Naive thymus-derived CD4-positive, alpha-beta T cell (primary cell): ENCODE data around the gene COMP. TPM values are rescaled to one million over a fixed set of nuclear protein-coding genes. Genes with fewer than 3 reads are reported as not detected.

Source experiments
- ATAC-seq: fragments of 150-1000 bp; cut with Tn5 transposase; 2 replicates; pipeline ENCODE4 v1.10.0; 2021; ENCODE audit warnings: mild to moderate bottlenecking, moderate library complexity
- CTCF ChIA-PET: fragments of 350-600 bp; sonication (Branson Sonifier 250); formaldehyde crosslinking; loops from one replicate; lab custom pipeline; 2021; ENCODE audit warnings: antibody characterized with exemption; lab: Charles Lee
- POLR2A ChIA-PET: fragments of 350-600 bp; sonication (Branson Sonifier 250); formaldehyde crosslinking; loops from one replicate; lab custom pipeline; 2021; ENCODE audit warnings: antibody characterized with exemption, inconsistent platforms; lab: Charles Lee
- DNase-seq, 9 donors: peaks; one replicate each; pipeline versions ENCODE4 v3.0.0 to v3.0.0-alpha.2; 2020 to 2022; ENCODE audit warnings: mixed read lengths in 1 of 9
- H3K27ac ChIP-seq: one replicate; pipeline ENCODE4 v1.7.0; 2013; ENCODE audit warnings: mild to moderate bottlenecking, low read depth, low read length, moderate library complexity
- H3K27me3 ChIP-seq, 2 donors: one replicate each; pipeline ENCODE4 v1.7.0; 2013; ENCODE audit warnings: low read length in 2 of 2, mild to moderate bottlenecking in 2 of 2, moderate library complexity in 2 of 2; ENCODE audit not compliant: control insufficient read depth in 2 of 2, insufficient read depth in 2 of 2
- H3K36me3 ChIP-seq, 3 experiments: 1 replicate in 2 of 3; 2 replicates in 1 of 3; pipeline ENCODE4 v1.7.0; 2013; ENCODE audit warnings: low read length in 3 of 3, mild to moderate bottlenecking in 3 of 3, moderate library complexity in 1 of 3; ENCODE audit not compliant: insufficient read depth in 3 of 3, control insufficient read depth in 2 of 3
- H3K4me1 ChIP-seq, 2 donors: one replicate each; pipeline ENCODE4 v1.7.0; 2013; ENCODE audit warnings: low read length in 2 of 2, mild to moderate bottlenecking in 2 of 2, moderate library complexity in 1 of 2; ENCODE audit not compliant: control insufficient read depth in 2 of 2, insufficient read depth in 2 of 2
- H3K4me3 ChIP-seq: 2 replicates; pipeline ENCODE4 v1.7.0; 2013; ENCODE audit warnings: mild to moderate bottlenecking, low read length
- H3K9me3 ChIP-seq, 3 experiments: 1 replicate in 2 of 3; 2 replicates in 1 of 3; pipeline ENCODE4 v1.7.0; 2013; ENCODE audit warnings: low read length in 3 of 3; ENCODE audit not compliant: control insufficient read depth in 2 of 3
- H3K27ac Mint-ChIP-seq, 9 donors: one replicate each; pipeline ENCODE4 v1.8.0; 2020 to 2022; ENCODE audit warnings: mixed read lengths in 9 of 9, mild to moderate bottlenecking in 8 of 9, moderate library complexity in 5 of 9, inconsistent platforms in 2 of 9
- H3K27me3 Mint-ChIP-seq, 5 donors: one replicate each; pipeline ENCODE4 v1.8.0; 2021 to 2022; ENCODE audit warnings: mixed read lengths in 5 of 5, mild to moderate bottlenecking in 1 of 5
- H3K36me3 Mint-ChIP-seq, 5 donors: one replicate each; pipeline ENCODE4 v1.8.0; 2020 to 2022; ENCODE audit warnings: mixed read lengths in 5 of 5, mild to moderate bottlenecking in 3 of 5, inconsistent platforms in 1 of 5
- H3K4me1 Mint-ChIP-seq, 7 donors: one replicate each; pipeline ENCODE4 v1.8.0; 2020 to 2022; ENCODE audit warnings: mixed read lengths in 7 of 7, mild to moderate bottlenecking in 3 of 7, inconsistent platforms in 1 of 7
- H3K4me3 Mint-ChIP-seq, 10 donors: one replicate each; pipeline ENCODE4 v1.8.0; 2020 to 2022; ENCODE audit warnings: mild to moderate bottlenecking in 10 of 10, mixed read lengths in 10 of 10, moderate library complexity in 6 of 10, inconsistent platforms in 2 of 10
- H3K9me3 Mint-ChIP-seq, 11 donors: one replicate each; pipeline ENCODE4 v1.8.0; 2020 to 2022; ENCODE audit warnings: mixed read lengths in 11 of 11, mild to moderate bottlenecking in 4 of 11, inconsistent platforms in 1 of 11, moderate library complexity in 1 of 11
- intact Hi-C, 2 donors: fragments of 100-400 bp; cut with micrococcal nuclease; formaldehyde crosslinking; loops; one replicate each; pipeline ENCODE4 v1.15.1; 2023
- polyA plus RNA-seq, 2 donors: library from polyadenylated mRNA; unstranded; fragments of 300-500 nt; fragmentation: Illumina TruSeq; gene quantifications; one replicate each; pipeline ENCODE4 v1.2.3, GENCODE V29; 2021
- total RNA-seq, 6 experiments: library from RNA in 5 of 6; stranded (reverse) in 5 of 6; gene quantifications; 1 replicate in 5 of 6; 2 replicates in 1 of 6; pipeline ENCODE4 v1.2.3 and lab custom pipeline; 2021 to 2026

COMP gene
- total and polyA plus RNA-seq, 7 experiments from 2014 or later = not detected

DNA sequence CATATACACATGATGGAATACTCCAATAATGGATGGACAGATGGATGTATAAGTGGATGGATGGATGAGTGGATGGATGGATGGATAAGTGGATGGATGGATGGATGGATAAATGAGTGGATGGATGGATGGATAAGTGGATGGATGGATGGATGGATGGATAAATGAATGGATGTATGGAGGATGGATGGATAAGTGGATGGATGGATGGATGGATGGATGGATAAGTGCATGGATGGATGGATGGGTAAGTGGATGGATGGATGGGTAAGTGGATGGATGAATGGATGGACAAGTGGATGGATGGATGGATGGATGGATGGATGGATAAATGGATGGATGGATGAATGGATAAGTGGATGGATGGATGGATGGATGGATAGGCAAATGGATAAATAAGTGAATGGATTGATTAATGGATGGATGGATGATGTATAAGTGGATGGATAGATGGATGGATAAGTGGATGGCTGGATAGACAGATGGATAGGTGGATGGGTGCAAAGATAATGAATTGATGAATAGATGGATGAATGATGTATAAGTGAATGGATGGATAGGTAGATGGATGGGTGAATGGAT lies 8.4 kb upstream of the COMP start:
- Mint-ChIP-seq H3K36me3 (no peaks in the 10 kb centered on the region), H3K4me1 (peaks cover 0 to 1% (median 0%) of the 10 kb centered on the region in 7 donors), H3K27me3 (peaks cover 14 to 33% (median 23%) of the 10 kb centered on the region in 5 donors), H3K9me3 (peaks cover 0 to 1% (median 0%) of the 10 kb centered on the region in 11 donors), H3K4me3 (no peak overlapping the region), H3K27ac (no peak overlapping the region)
- Histone ChIP-seq H3K4me1 (no peaks in the 10 kb centered on the region), H3K9me3 (no peaks in the 10 kb centered on the region), H3K27me3 (peaks cover 0 to 3% of the 10 kb centered on the region in 2 donors), H3K27ac (no peak overlapping the region), H3K4me3 (no peak overlapping the region), H3K36me3 (no peaks in the 10 kb centered on the region)
- ChIA-PET CTCF (no interaction called here), POLR2A (no interaction called here)
- no peak for DNase-seq
- intact Hi-C loops = no loop called here
- ATAC-seq = no peak

DNA sequence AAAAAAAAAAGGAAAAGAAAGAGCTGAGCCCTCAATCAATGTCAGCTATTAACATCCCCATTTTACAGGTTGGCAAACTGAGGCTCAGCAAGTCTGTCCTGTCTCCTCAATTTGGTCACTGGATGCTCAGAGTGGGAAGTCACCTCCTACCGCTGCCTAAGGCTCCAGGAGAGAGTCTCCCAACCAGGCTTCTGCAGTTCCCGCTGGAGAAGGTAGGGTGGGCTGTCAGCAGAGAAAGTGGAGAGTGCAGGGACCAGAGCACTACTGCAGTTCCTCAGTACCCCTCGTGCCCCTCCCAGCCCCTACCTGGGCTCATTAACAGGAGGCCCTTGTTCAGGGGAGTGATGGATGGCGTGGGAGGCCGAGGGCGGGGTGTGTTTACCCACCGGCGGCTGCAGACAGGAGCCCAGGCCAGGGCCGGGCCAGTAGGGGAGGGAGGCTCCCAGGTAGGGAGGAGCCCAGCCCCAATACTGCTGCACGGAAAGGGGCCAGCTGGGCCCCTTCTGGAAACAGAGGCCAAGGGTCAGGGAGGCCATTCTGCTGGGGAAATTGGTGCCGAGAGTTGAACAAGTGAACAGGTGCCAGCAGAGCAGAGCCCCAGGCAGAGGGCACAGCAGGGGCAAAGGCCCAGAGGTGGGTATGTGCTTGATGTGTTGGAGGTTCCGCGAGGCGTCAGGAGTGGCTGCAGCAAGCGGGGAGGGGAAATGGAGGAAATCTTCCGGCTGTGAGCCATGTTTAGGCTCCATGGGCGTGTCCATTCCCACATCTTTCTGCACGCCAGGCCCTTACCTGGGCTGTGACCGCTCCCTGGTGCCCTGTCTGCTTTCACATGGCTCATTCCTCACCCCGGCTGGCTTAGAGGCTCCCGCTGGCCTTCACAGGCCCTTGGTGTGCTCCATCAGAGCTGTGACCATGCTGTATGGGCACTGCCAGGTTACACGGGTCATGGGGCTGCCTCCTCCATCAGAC lies 7.6 kb upstream of the COMP start:
- no peak overlapping the region for H3K4me3 ChIP-seq
- no peaks in the 10 kb centered on the region for H3K36me3 Mint-ChIP-seq
- no peak overlapping the region for H3K27ac ChIP-seq
- no peak overlapping the region for H3K4me3 Mint-ChIP-seq
- DNase-seq (no peak), ATAC-seq (no peak)
- peaks cover 0 to 5% (median 0%) of the 10 kb centered on the region in 7 donors for H3K4me1 Mint-ChIP-seq
- H3K27ac Mint-ChIP-seq = no peak overlapping the region
- no peaks in the 10 kb centered on the region for H3K36me3 ChIP-seq
- H3K4me1 ChIP-seq = no peaks in the 10 kb centered on the region
- H3K9me3 ChIP-seq = no peaks in the 10 kb centered on the region
- H3K9me3 Mint-ChIP-seq = peaks cover 0 to 1% (median 0%) of the 10 kb centered on the region in 11 donors
- POLR2A ChIA-PET = no interaction called here
- intact Hi-C loops = no loop called here
- peaks cover 0 to 3% of the 10 kb centered on the region in 2 donors for H3K27me3 ChIP-seq
- H3K27me3 Mint-ChIP-seq = peaks cover 19 to 35% (median 28%) of the 10 kb centered on the region in 5 donors
- CTCF ChIA-PET = no interaction called here

DNA sequence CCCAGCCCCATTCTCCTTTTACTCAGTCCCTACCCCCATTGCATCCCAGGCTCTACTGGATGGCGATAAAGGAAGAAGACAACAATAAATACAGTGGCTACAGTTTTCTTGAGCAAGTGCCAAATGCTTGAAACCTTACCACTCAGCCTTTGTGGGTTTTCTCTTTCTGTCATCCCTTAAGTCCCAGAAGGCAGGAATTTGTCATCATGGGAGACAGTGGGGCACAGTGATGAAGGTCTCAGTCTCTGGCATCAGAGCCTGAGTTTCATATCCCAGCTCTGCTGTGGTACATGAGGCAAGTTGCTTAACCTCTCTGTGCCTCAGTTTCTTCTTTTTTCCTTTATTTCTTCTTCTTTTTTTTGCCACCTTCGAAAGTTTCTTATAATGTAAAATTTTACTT lies 5.1 kb upstream of the COMP start:
- H3K36me3 Mint-ChIP-seq = no peaks in the 10 kb centered on the region
- H3K27me3 Mint-ChIP-seq = peaks cover 34 to 51% (median 38%) of the 10 kb centered on the region in 5 donors
- POLR2A ChIA-PET = no interaction called here
- intact Hi-C loops = no loop called here
- DNase-seq (no peak), ATAC-seq (no peak)
- H3K4me1 Mint-ChIP-seq = peaks cover 0 to 5% (median 0%) of the 10 kb centered on the region in 7 donors
- Histone ChIP-seq H3K4me3 (no peak overlapping the region), H3K27ac (no peak overlapping the region), H3K9me3 (no peaks in the 10 kb centered on the region), H3K27me3 (peaks cover 0 to 10% of the 10 kb centered on the region in 2 donors), H3K36me3 (no peaks in the 10 kb centered on the region), H3K4me1 (no peaks in the 10 kb centered on the region)
- no peak overlapping the region for H3K4me3 Mint-ChIP-seq
- no peak overlapping the region for H3K27ac Mint-ChIP-seq
- CTCF ChIA-PET = interaction anchor here (0.6 kb wide), 1 partner anchor 1140 kb away, joined by 4 read pairs; no protein-coding TSS in a partner anchor
- H3K9me3 Mint-ChIP-seq = peaks cover 0 to 6% (median 0%) of the 10 kb centered on the region in 11 donors

DNA sequence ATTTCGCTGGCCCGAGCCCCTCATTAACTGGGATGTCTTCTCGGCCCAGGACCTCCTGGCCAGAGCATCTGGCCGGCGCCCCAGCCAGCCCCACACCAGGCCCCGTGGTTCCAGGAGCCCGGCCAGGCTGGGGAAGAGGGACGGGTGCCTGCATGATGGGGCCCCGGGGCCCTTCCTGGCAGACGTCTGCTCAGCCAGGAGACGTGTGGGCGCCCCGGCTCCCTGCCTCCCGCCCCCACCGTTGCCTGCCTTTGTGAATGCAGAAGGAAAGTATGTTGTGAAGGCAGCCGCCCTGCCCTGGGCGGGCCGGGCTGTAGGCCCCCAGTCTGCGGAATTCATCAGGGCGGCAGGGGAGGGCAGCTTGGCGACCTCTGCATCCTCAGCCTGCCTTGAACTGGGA lies 4.4 kb upstream of the COMP start:
- ATAC-seq = no peak
- CTCF ChIA-PET = no interaction called here

DNA sequence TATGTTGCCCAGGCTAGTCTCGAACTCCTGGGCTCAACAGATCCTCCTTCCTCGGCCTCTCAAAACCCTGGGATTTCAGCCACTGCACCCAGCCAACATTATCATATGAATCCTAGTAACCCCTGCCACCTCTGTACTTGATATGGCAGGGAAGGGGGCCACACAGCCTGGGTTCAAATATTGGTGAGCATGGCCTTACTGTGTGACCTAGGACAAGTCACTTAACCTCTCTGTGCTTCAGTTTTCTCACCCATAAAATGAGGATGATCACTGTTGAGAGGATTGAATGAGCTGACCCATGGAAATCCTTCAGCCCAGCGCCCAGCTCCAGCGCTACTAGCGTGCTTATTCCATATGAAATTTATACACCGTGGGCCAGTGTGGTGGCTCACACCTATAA lies 3.6 kb upstream of the COMP start:
- H3K9me3 ChIP-seq = no peaks in the 10 kb centered on the region
- ATAC-seq = no peak
- no peak overlapping the region for H3K4me3 Mint-ChIP-seq
- no peak overlapping the region for H3K27ac ChIP-seq
- H3K36me3 ChIP-seq = no peaks in the 10 kb centered on the region
- H3K4me3 ChIP-seq = no peak overlapping the region
- H3K27me3 Mint-ChIP-seq = peaks cover 41 to 65% (median 51%) of the 10 kb centered on the region in 5 donors
- DNase-seq = no peak
- peaks cover 4 to 14% (median 7%) of the 10 kb centered on the region in 7 donors for H3K4me1 Mint-ChIP-seq
- peaks cover 0 to 6% (median 0%) of the 10 kb centered on the region in 11 donors for H3K9me3 Mint-ChIP-seq
- CTCF ChIA-PET = no interaction called here
- H3K4me1 ChIP-seq = peaks cover 0 to 8% of the 10 kb centered on the region in 2 donors
- POLR2A ChIA-PET = interaction anchor here (0.7 kb wide), 1 partner anchor 14 kb away, joined by 4 read pairs; no protein-coding TSS in a partner anchor
- no peak overlapping the region for H3K27ac Mint-ChIP-seq
- H3K27me3 ChIP-seq = peaks cover 2 to 16% of the 10 kb centered on the region in 2 donors
- intact Hi-C loops = no loop called here
- peaks cover 0 to 4% (median 0%) of the 10 kb centered on the region in 5 donors for H3K36me3 Mint-ChIP-seq

More for the DNA sequence above, 4.4 kb upstream of the COMP start:
- Histone ChIP-seq H3K27me3 (peaks cover under 1 to 12% of the 10 kb centered on the region in 2 donors), H3K9me3 (no peaks in the 10 kb centered on the region), H3K36me3 (no peaks in the 10 kb centered on the region), H3K4me1 (peaks cover 0 to 5% of the 10 kb centered on the region in 2 donors), H3K4me3 (no peak overlapping the region), H3K27ac (no peak overlapping the region)
- intact Hi-C loops = no loop called here
- POLR2A ChIA-PET = no interaction called here
- H3K4me3 Mint-ChIP-seq = no peak overlapping the region
- H3K9me3 Mint-ChIP-seq = peaks cover 0 to 6% (median 0%) of the 10 kb centered on the region in 11 donors
- peaks cover 35 to 57% (median 45%) of the 10 kb centered on the region in 5 donors for H3K27me3 Mint-ChIP-seq
- H3K4me1 Mint-ChIP-seq = peaks cover 0 to 7% (median under 1%) of the 10 kb centered on the region in 7 donors
- no peak for DNase-seq
- H3K27ac Mint-ChIP-seq = no peak overlapping the region
- H3K36me3 Mint-ChIP-seq = no peaks in the 10 kb centered on the region

DNA sequence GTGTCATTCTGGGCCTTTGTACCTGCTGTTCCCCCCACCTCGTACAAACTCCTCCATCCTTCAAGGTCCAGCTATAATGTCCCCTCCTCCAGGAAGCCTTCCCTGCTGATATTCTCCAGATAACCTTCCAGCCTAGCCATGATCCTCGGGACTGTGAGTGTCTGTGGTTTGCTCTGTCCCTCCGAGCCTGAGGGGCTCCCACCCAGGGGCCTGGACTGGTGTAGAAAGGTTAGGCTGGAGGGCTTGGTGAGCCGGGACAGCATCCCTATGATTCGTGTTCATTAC lies 2.9 kb upstream of the COMP start:
- Mint-ChIP-seq H3K9me3 (peaks cover 0 to 6% (median 0%) of the 10 kb centered on the region in 11 donors), H3K27ac (no peak overlapping the region), H3K4me3 (no peak overlapping the region), H3K36me3 (peaks cover 0 to 5% (median 0%) of the 10 kb centered on the region in 5 donors), H3K4me1 (peaks cover 7 to 20% (median 13%) of the 10 kb centered on the region in 7 donors), H3K27me3 (peaks cover 45 to 72% (median 57%) of the 10 kb centered on the region in 5 donors)
- Histone ChIP-seq H3K27ac (no peak overlapping the region), H3K27me3 (peaks cover 2 to 19% of the 10 kb centered on the region in 2 donors), H3K4me3 (no peak overlapping the region), H3K4me1 (peaks cover 7 to 15% of the 10 kb centered on the region in 2 donors), H3K36me3 (no peaks in the 10 kb centered on the region), H3K9me3 (no peaks in the 10 kb centered on the region)
- ChIA-PET POLR2A (interaction anchor here (0.7 kb wide), 1 partner anchor 13 kb away, joined by 4 read pairs; no protein-coding TSS in a partner anchor), CTCF (no interaction called here)
- ATAC-seq (no peak), DNase-seq (no peak)
- intact Hi-C loops = no loop called here
